Myocyte (in vitro differentiated cells): ENCODE results near the gene ITGB1BP1. TPM values are rescaled to one million over a fixed set of nuclear protein-coding genes. Genes with fewer than 3 reads are reported as not detected.

Source experiments
- DNase-seq: peaks from one replicate; pipeline ENCODE4 v3.0.0-alpha.2; 2012; ENCODE audit warnings: low read depth
- total RNA-seq: library from RNA; depleted of rRNA; stranded (reverse); fragments of >200 nt; gene quantifications from 2 replicates; pipeline ENCODE4 v1.2.3, GENCODE V29; 2014

The ITGB1BP1 gene
- total RNA-seq, 1 donor from 2014 or later, result 45.9 TPM

- peak; percentile 79 for DNase-seq
Measured at GRCh38 chr2:9378433-9379390, 44.6 kb downstream of the ITGB1BP1 start.

- no peak for DNase-seq
Measured at GRCh38 chr2:9377461-9378097, 45.7 kb downstream of the ITGB1BP1 start.

DNA sequence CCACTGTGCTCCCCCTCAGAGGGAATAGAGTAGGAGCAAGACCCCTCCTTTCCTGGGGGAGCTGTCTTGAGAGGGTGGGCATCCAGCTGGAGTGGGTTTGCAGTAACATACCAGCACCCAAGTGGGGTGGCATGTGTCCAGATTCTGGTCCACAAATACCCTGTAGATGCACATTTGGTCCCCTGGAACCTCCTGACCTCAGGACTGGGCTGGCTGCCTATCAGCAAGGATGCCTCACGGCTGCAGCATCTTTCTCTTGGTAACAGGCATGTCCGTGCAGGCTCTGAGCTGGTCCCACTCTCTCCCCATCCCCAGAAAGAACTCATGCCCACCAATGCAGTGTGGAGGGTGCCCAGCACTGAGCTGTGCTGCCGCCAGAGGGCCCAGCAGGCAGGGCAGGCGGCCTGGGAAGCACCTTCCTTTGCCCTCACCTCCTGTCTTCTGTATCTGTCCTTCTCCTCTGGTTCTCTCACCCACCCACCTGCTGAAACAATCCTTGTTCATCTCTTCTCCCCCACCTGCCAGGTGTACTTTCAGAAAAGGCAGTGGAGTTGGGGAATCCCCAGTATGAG lies 47.4 kb downstream of the ITGB1BP1 start:
- DNase-seq, result no peak

DNA sequence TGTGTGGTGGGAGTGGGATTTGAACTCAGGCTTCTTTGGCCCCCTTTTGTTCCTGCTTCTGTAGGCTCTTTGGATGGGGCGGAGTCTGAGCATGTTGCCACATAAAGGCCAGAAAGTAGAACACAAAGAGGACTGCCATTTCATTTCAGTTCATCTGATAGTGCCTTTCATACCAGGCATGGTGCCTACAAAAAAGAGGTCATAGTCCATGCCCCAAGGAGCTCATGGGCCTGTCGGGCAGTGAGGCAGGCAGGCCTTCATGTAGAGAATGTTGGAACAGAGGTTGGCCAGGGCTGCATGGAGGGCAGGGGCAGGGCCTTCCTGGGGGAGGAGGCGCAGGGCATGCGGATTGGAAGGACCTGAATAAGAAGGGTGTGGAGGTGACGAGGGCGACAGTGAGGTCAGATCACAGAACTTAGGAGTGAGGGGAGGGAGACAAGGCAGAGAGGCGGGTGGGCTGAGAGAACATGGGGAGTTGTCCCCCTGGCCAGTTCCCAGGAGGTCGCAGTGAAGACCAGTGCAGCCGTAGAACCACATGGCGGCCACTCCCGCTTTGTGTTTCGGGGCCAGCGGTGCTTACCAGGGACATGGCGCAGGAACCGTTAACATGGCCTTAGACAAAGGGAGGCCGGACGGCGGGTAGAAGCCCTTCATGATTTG lies 49.1 kb downstream of the ITGB1BP1 start:
- no peak for DNase-seq

DNA sequence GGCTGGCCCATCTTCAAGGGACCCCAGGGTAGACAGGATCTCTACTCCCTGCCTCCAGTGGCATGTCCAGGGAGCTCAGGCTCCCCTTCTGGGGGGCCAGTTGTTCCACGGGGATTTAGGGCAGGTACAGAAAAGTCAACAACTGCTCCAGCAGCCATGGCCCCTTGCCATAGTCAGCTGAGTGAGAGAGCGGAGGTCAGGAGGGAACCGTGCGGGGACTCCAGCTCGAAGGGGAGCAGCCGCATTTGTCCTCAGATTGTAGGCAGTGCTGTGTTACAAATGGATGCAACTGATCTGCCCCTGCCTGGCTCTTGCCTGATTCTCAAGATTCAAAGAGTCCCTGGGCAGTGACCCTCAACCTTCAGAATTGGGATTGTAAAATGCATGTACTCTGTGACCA lies 49.9 kb downstream of the ITGB1BP1 start:
- DNase-seq, result no peak

DNA sequence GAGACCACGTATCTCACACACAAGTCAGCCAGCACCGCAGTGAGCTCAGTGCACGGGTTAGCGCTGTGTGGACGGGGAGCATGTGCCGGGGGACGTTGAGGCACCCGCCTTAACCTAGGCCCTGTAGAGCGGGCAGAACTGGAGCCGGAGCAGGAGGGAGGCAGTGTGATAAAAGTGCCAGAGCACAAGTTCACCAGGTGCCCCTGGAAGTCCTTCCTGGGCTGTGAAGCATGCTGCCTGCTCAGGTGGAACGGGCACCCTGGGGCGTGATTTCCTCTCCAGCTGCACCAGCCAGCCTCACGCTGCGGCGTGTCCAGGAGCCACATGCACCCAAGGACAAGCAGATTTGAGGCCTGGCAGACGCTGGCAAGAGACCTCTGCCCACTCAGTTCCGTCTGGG lies 50.3 kb downstream of the ITGB1BP1 start:
- DNase-seq, result no peak

DNA sequence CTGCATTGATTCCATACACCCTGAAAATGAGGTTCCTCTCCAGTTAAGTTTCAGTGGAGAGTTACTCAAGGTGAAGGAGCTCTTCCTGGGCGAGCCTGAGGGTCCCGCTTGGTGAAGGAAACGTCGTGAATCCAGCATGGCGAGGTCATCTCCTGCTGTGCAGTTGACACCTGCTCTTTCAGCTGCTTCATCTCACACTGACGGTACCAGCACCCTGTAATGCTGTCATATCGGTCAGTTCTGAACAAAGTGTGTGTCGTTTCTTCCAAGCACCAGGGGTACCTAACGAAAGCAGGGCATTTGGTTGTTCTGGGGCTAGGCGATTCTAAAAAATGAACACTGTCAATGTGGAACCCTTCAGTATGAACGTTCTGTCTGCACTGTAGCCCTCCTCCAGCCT lies 52.6 kb downstream of the ITGB1BP1 start:
- peak; percentile 46 for DNase-seq

DNA sequence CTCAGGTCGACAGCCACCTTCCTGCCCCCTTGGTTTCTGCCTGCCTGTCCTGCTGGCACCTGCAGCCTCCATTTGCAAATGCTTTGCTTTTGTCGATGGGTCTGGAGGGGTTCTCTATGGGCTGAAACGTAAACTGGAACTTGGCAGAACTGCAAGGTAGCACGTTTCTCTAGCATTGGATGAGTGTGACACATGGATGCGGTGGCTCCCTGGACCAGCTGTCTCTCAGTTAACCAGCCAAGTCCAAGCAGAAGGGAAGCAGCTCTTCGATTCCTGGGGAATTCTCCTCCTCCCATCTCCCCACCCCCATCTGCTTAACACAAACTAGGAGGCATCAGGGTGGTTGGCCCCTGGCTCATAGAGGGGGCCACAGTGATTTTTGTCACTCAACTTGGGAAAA lies 57.3 kb downstream of the ITGB1BP1 start:
- DNase-seq, result peak; percentile 33

GRCh38 chr2:9365498-9366019 lies 57.8 kb downstream of the ITGB1BP1 start:
- DNase-seq, result no peak

- DNase-seq, result peak; percentile 37
Measured at GRCh38 chr2:9364791-9365497, 58.4 kb downstream of the ITGB1BP1 start.

DNA sequence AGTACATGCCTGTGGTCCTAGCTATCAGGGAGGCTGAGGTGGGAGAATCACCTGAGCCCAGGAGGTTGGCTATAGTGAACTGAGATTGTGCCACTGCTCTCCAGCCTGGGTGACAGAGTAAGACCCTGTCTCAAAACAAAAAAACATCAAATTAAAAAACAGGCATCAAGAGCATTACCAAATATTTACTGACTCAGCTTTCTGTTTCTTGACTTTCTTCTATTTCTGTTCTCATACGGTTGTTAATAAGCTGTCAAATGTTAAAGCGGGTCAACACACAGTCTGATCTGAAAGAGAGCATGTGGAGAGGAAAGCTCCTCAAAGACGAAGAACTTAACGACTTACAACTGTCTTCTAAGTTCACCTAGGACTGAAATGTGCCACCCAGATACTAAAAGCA lies 59.0 kb downstream of the ITGB1BP1 start:
- DNase-seq, result no peak

DNA sequence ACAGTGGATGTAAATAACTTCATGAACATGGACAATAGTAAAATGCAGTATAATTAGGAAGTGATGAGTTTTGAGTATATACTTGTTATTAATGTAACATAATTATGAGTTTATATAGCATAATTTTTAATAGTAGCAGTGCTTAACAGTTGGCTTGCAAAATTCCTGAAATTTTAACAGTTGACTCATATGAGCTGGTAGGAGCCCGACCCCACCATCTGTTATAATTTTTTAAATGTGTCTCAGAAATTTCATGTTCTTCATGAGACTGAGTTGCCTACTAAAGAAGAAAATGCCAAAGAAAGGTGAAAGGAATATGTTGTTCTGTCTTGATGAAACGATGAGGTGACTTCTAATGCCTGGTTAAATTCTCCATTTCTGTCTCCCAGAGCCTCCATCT lies 62.6 kb downstream of the ITGB1BP1 start:
- DNase-seq, result no peak

- no peak for DNase-seq
Measured at GRCh38 chr2:9360110-9360509, 63.2 kb downstream of the ITGB1BP1 start.

DNA sequence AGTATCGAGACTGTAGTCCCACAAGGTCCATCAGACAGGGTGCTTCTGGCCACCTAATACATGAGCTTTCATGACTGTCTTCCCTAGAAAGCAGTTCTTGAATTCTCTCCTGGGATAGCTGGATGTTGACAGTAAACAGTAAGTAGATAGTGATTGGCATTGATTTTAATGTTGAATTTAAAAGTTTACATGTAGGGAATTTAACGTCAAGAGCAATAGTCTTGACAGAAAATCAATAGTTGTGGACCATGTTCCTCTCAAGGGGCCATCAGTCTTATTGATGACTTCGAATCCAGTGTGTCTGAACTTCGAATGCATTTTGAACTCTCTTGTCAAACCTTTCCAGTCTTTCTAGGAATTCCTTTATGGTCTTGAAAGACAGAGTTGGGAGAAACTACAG lies 63.9 kb downstream of the ITGB1BP1 start:
- no peak for DNase-seq

GRCh38 chr2:9358846-9359245 lies 64.5 kb downstream of the ITGB1BP1 start:
- DNase-seq, result no peak

GRCh38 chr2:9356261-9356660 lies 67.1 kb downstream of the ITGB1BP1 start:
- no peak for DNase-seq

DNA sequence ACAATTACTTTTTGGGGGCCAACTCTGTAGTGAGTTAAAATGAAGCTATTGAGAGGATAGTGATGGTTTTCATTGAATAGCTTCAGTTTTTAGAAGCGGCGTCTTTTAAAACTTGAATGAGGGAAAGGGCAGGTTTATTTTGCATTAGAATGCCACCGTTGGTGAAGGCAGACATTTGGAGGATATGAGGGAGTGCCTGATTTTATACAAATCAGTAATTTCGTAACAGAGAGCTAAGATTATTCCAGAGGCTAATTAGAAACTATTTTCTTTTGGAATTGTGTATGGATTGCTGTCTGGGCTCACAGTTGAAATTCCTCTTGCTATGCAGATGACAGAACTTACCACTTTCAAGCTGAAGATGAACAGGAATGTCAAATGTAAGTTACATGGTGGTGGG lies 67.6 kb downstream of the ITGB1BP1 start:
- no peak for DNase-seq

GRCh38 chr2:9355270-9355669 lies 68.1 kb downstream of the ITGB1BP1 start:
- no peak for DNase-seq

DNA sequence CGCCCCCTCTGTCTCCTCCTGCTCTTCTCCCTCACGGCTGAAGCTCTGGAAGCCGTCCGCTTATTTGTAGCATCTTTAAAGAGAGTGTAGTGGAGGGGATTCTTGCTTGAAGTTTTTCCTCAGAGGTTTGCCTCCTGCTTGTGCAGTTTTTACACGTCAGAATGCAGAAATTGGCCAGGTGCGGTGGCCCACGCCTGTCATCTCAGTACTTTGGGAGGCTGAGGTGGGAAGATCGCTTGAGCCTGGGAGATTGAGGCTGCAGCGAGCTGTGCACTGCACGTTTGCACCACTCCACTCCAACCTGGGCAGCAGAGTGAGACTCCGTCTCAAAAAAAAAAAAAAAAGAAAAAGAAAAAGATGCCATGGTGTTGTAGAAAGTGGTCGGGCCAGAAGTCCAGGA lies 69.0 kb downstream of the ITGB1BP1 start:
- no peak for DNase-seq
